ENCODE data around the gene SH2D5. TPM values are rescaled to one million over a fixed set of nuclear protein-coding genes. Genes with fewer than 3 reads are reported as not detected.

The SH2D5 gene
- 0.36 and 0.53 TPM in 2 replicates for total RNA-seq
- 0.71 and 1.1 TPM in 2 replicates for polyA plus RNA-seq

DNA sequence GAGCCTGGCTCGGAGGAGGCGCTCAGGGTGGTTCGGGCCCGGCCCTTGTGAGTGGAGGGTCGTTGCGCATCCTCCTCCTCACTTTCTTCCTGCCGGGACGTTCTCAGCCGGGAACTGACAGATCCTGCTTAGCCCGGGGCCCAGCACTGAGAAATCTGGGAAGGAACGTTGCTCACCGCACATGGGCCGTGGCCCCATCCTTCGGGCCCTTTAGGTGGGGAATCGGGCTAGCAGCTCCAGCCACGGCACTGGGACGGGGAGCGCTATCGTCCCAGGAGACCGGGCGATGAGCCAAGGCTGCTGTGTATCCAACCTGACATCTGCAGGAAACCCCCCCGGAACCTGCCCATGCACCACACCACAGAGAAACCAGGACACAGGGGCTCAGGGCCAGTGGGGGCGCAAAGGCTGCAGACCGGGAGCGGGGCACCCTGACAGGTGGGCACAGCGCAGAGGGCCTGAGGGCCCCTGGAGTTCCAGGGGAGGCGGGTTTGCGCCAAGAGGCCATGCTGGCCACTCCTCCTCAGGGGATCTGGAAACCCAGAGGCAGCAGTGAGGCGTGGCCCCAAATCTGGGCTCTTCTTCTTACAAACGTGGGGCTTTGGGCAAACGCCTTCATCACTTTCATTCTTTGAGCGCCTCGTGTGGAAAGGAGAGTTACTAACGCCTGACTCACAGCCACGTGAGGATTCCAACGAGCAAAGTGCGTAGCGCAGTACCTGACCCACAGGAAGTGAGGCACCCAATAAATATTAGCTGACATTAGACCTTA is at the start of gene SH2D5:
SH2D5 (minus strand) TSS at position 116 of the 772 bp plus-strand sequence. CDS start 4,659 bp downstream, outside the sequence.
- Histone ChIP-seq H4K20me1 (ENCODE audit: insufficient read depth, poor library complexity, severe bottlenecking) (no peaks in the 10 kb centered on the region), H3K4me3 (peak within 1 kb of the TSS; percentile 51), H3K79me2 (no peaks in the 10 kb centered on the region), H3K4me1 (ENCODE audit: insufficient read depth) (peaks cover 16% of the 10 kb centered on the region), H3K4me2 (peak within 1 kb of the TSS; percentile 98), H3K27me3 (peaks cover 30% of the 10 kb centered on the region), H2AFZ (peak within 1 kb of the TSS; percentile 48), H3K9me2 (replicated peaks; ENCODE audit: insufficient read depth) (no peaks in the 10 kb centered on the region), H3K36me3 (replicated peaks; ENCODE audit: insufficient read depth, low read depth) (no peaks in the 10 kb centered on the region), H3K27ac (peak within 1 kb of the TSS; percentile 86), H3K9me3 (ENCODE audit: low read depth) (no peaks in the 10 kb centered on the region)
- WGBS (ENCODE audit: low lambda C conversion rate, missing lambda C conversion rate) = 4% methylated on average over 37 of the region's 38 CpGs
- TF ChIP-seq, protein P1, sequence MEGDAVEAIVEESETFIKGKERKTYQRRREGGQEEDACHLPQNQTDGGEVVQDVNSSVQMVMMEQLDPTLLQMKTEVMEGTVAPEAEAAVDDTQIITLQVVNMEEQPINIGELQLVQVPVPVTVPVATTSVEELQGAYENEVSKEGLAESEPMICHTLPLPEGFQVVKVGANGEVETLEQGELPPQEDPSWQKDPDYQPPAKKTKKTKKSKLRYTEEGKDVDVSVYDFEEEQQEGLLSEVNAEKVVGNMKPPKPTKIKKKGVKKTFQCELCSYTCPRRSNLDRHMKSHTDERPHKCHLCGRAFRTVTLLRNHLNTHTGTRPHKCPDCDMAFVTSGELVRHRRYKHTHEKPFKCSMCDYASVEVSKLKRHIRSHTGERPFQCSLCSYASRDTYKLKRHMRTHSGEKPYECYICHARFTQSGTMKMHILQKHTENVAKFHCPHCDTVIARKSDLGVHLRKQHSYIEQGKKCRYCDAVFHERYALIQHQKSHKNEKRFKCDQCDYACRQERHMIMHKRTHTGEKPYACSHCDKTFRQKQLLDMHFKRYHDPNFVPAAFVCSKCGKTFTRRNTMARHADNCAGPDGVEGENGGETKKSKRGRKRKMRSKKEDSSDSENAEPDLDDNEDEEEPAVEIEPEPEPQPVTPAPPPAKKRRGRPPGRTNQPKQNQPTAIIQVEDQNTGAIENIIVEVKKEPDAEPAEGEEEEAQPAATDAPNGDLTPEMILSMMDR (IDR thresholded peaks at IDR 0.05; ENCODE audit: poor library complexity) = peak; percentile 44
- TF ChIP-seq EZH2 (IDR thresholded peaks at IDR 0.05; ENCODE audit: borderline replicate concordance) = no peak
- no peak for TF ChIP-seq EZH2phosphoT487 (IDR thresholded peaks at IDR 0.05; ENCODE audit: low read depth, severe bottlenecking, unreplicated experiment)
- DNase-seq (ENCODE audit: low spot score) = peak; percentile 94

DNA sequence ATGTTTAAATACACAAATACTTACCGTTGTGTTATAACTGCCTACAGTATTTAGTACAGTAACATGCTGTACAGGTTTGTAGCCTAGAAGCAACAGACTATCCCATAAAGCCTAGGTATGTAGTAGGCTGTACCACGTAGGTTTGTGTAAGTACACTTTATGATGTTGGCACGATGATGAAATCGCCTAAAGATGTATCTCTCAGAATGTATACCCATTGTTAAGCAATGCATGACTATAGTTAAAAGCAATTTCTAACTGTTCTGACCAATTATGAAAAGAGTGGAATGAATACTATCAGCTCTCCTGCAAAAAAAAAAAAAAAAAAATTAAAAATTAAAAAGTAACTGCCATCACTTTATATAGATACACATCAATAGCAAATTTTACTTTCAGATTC is 43.2 kb upstream of the SH2D5 start:
- H3K27ac ChIP-seq = no peak overlapping the region
- H3K9me3 ChIP-seq (ENCODE audit: low read depth) = no peaks in the 10 kb centered on the region
- H2AFZ ChIP-seq = no peak overlapping the region
- peaks cover 92% of the 10 kb centered on the region for H3K79me2 ChIP-seq
- TF ChIP-seq EZH2 (IDR thresholded peaks at IDR 0.05; ENCODE audit: borderline replicate concordance) = no peak
- TF ChIP-seq, protein P1 (IDR thresholded peaks at IDR 0.05; ENCODE audit: poor library complexity) = no peak
- no peak for TF ChIP-seq EZH2phosphoT487 (IDR thresholded peaks at IDR 0.05; ENCODE audit: low read depth, severe bottlenecking, unreplicated experiment)
- DNase-seq (ENCODE audit: low spot score) = no peak
- H3K4me3 ChIP-seq = no peak overlapping the region
- no peaks in the 10 kb centered on the region for H3K4me1 ChIP-seq (ENCODE audit: insufficient read depth)
- H3K4me2 ChIP-seq = no peak overlapping the region
- WGBS (ENCODE audit: low lambda C conversion rate, missing lambda C conversion rate) = 97% methylated on average over 4 of the region's 4 CpGs
- peaks cover 57% of the 10 kb centered on the region for H4K20me1 ChIP-seq (ENCODE audit: insufficient read depth, poor library complexity, severe bottlenecking)
- no peaks in the 10 kb centered on the region for H3K9me2 ChIP-seq (replicated peaks; ENCODE audit: insufficient read depth)
- no peaks in the 10 kb centered on the region for H3K27me3 ChIP-seq
- H3K36me3 ChIP-seq (replicated peaks; ENCODE audit: insufficient read depth, low read depth) = no peaks in the 10 kb centered on the region

DNA sequence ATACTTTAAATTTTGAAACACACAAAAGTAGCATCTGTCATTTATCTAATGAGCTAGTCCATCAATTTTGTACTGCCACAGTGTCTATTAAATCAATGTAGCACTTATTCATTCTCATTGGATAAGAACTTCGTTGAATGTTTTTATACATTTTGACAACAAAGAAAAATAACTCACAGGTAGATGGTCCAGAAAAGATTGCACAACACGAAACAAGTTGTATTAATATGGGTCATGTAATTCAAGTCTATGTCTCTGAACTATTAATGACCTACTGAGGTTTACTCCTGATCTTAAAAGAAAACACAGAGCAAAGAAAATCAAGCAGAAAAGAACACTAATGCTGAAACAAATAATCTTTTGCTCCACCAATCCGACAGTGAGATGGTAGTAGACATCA is 39.3 kb upstream of the SH2D5 start:
- Histone ChIP-seq H3K4me3 (no peak overlapping the region), H3K36me3 (replicated peaks; ENCODE audit: insufficient read depth, low read depth) (peaks cover 4% of the 10 kb centered on the region), H3K9me2 (replicated peaks; ENCODE audit: insufficient read depth) (no peaks in the 10 kb centered on the region), H3K9me3 (ENCODE audit: low read depth) (no peaks in the 10 kb centered on the region), H3K79me2 (peaks cover 56% of the 10 kb centered on the region), H2AFZ (no peak overlapping the region), H3K4me1 (ENCODE audit: insufficient read depth) (no peaks in the 10 kb centered on the region), H3K27me3 (no peaks in the 10 kb centered on the region), H3K27ac (no peak overlapping the region), H3K4me2 (no peak overlapping the region), H4K20me1 (ENCODE audit: insufficient read depth, poor library complexity, severe bottlenecking) (peaks cover 24% of the 10 kb centered on the region)
- WGBS (ENCODE audit: low lambda C conversion rate, missing lambda C conversion rate) = 94% methylated on average over 3 of the region's 3 CpGs
- DNase-seq (ENCODE audit: low spot score) = no peak
- TF ChIP-seq EZH2 (IDR thresholded peaks at IDR 0.05; ENCODE audit: borderline replicate concordance) = no peak
- TF ChIP-seq, protein P1 (IDR thresholded peaks at IDR 0.05; ENCODE audit: poor library complexity) = no peak
- no peak for TF ChIP-seq EZH2phosphoT487 (IDR thresholded peaks at IDR 0.05; ENCODE audit: low read depth, severe bottlenecking, unreplicated experiment)

Data from hepatocyte (in vitro differentiated cells).